MV-4-11 (cell line): ENCODE measurements around the gene SPON1.
"Not testable (repeated sequence)": the region's sequence is repeated elsewhere in the genome, so short reads cannot be mapped to it uniquely, and the experiment has no call there.

ENCODE experiments used
- DNase-seq: peaks from one replicate; lab custom pipeline; 2025; lab: John Stamatoyannopoulos, UW

Gene SPON1

DNA sequence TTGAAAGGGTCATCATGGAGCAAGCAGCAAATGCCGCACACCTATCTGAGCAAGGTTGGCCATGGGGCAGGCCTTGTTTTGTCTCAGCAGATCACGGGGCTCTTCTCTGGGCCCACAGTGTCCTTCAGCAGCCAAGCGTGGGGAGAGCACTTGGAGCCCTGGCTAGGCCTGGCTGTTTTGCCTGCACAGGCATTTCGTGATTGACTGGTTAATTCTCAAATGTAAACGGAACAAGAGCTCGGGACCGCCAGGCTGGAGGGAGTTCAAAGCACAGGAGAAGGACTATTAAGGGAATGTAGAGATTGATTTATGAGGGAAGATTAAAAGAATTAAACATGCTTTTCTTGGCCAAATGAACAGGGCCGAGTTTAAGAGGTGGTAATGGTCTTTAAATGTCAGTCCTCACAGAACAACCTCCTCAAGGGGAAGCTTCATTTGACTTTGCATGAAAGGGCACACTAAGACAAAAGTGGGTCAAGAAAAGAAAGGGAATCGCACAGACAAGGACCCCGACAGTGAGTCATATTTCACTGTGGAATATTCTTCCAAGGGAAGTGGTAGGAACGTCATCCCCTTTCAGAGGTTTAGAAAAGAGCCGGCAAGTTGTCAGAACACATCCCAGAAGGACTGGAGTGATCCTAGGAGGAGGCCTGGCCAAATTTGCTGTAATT is 20.7 kb downstream of the SPON1 start:
- DNase-seq = no peak

DNA sequence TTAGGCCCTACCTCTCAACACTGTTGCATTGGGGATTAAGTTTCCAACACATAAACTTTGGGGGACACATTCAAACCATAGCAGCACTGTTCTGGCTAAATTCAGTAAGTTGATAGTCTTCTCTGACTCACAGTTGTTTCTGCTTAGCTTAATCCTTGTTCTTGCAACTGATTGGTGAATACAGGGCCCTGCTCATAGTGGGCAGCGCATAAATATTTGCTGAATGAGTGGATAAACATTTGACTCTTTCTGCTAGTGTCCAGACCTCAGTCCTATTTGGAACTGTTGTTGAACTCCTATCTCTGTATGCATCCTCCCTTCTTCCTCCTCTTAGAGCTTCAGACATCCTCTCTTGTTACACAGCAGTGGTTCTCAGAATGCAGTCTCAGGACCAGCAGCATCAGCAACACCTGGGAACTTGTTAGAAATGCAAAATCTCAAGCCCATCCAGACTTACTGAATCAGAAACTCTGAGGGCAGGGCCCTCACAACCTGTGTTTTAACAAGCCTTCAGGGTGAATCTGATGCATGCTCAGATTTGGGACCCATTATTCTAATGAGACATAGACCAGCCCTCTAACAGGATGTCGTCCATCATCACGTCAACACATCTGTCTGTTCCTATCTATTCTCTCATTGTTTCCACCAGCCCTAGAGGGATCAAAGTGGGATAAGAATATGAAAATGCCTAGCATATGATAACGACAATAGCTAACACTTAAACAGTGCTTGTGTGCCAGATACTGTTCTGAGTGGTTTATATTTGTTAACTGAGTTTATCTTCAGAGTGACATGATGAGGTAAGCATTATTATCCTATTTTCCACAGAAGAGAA is 22.3 kb downstream of the SPON1 start:
- DNase-seq = no peak

DNA sequence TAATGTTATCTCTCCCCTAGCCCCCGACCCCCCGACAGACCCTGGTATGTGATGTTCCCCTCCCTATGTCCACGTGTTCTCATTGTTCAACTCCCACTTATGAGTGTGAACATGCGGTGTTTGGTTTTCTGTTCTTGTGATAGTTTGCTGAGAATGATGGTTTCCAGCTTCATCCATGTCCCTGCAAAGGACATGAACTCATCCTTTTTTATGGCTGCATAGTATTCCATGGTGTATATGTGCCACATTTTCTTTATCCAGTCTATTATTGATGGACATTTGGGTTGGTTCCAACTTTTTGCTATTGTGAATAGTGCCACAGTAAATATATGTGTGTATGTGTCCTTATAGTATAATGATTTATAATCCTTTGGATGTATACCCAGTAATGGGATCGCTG is 24.2 kb downstream of the SPON1 start:
- DNase-seq = not testable (repeated sequence)

DNA sequence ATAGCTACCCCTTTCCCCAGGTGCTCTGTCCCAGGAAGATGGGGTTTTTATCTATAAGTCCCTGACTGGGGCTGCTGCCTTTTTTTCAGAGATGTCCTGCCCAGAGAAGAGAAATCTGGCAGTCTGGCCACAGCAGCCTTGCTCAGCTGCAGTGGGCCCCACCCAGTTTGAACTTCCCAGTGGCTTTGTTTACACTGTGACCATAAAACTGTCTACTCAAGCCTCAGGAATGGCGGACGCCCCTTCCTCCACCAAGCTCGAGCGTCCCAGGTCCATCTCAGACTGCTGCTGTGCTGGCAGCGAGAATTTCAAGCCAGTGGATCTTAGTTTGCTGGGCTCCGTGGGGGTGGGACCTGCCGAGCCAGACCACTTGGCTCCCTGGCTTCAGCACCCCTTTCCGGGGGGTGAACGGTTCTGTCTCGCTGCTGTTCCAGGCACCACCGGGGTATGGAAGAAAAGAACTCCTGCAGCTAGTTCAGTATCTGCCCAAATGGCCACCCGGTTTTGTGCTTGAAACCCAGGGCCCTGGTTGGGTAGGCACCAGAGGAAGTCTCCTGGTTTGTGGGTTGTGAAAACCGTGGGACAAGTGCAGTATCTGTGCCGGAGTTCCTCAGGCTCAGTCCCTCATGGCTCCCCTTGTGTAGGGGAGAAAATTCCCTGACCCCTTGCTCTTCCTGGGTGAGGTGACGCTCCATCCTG is 29.8 kb downstream of the SPON1 start:
- not testable (repeated sequence) for DNase-seq

DNA sequence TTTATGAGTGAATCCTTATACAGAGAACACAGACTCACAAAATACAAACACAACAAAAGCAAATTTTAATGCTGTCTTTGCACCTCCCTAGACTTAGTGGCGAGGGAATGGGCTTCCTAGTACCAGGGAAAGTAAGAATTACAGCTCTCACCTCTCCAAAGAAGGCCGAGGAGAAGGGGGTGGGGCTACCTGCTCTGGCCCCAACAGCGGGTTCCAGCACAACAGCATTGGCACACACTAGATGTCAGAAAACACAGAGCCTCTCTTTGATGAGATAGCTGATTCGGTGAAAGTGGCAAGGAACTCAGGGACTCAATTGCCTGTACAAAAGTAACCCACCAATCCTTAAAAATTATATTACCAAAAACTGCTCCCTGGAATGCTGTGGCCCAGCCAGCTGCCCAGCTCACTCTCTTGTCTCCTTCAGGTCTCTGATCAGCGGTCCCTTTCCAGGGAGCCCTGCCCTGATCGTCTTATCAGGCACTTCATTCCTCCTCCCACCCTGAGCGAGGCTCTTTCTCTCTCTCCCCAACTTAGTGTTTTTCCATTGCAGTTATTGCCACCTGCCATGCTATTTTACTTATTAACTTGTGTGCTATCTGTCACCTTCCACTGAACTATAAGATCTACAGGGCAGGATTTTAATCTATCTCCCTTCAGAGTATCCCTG is 30.7 kb downstream of the SPON1 start:
- no peak for DNase-seq

DNA sequence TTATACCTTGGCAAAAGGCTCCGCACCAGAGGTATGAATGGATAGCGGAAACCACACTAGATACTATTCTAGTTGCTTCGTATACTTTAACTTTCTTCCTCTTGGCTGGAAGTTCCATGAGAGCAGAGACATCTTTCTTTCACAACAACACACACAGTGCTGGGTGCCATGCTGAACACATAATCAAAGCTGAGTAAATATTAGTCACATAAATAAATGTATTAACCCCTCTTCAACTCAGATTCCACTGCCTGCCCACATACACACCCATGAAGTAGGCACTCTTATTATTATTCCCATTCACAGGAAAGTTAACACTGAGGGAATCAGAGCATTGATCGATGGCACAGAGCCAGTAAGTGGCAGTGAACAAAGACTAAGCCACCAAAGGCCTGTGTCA is 35.4 kb downstream of the SPON1 start:
- DNase-seq = no peak

DNA sequence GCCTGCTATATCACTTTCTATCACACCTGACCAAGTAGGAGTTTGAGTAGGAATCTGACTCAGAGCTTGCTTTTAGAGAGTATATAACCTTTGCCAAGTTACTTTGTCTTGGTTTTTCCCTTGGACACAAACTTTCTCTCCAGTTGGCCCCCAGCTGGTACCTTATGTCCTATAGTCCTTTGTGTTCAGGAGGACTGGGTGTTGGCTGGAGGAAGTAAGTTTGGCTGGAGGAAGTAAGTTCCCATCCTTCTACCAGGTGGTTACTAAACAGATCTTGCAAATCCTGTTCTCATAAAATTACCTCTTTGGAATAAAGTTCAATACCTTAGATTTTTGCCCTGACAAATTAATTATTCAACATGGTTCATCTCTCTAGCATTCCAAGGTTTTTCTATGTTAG is 37.2 kb downstream of the SPON1 start:
- DNase-seq = no peak

DNA sequence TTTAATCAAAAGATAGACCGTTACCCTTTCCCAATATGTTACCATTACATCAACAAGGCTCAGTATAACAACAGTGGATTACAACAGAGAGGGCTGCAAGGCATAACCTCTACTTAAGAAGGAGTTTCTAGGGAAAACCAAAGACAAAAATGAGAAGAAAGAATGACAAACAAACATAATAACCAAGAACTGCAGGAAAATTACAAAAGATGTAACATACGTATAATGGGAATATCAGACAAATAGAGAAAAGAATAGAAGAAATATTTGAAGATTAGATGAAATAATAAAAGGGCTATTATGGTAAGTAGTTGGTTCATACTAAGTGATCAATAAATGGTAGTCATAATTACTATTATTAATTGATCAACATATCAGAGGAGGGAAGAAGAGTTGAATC is 39.1 kb downstream of the SPON1 start:
- no peak for DNase-seq

DNA sequence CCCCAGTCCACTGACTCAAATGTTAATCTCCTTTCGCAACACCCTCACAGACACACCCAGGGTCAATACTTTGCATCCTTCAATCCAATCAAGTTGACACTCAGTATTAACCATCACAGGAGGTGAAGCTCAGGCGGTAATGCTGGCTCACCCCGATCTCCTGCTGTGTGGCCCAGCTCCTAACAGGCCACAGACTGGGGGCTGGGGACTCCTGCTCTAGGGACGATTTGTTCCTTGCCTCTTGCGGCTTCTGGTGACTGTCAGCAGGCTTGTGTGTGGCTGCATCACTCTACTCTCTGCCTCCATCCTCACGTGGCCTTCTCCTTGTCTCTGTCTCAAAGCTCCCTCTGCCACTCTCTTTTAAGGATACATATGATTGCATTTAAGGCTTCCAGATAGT is 45.0 kb downstream of the SPON1 start:
- no peak for DNase-seq

DNA sequence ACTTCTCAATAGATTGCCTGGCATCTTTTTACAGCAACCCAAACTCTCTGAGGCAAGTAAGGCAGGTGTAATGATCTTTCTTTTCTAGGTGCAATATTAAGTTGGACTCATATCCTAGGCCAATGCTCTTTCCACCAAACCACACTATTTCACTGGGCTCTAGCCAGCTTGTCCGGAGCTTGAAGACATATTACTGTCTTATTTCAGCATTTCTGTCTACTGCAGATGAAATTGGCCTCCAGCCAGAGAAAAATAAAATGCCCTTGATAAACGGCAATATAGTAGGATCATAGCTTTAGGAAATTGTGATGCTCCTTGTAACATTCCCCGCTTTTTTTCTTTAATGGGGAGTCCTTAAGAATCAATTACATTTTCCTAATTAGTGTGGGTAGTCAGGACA is 48.1 kb downstream of the SPON1 start:
- no peak for DNase-seq

DNA sequence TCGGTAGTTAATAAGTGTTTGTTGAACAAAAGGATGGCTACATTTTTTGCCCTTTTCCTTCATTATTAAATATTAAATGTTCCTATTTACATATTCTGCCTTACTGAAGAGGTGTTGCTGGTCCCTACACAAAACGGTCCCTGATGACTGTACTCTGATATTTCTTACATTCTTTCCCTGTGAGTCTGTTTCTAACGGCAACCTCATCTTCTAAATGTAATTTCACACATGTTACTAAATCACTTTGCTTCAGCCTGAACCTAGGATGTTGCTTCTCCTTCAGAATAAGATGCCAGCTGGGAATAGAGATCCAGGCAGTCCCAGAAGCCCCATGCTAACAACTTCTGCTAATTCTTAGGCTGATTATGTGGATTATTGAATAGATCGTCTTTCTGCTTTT is 50.3 kb downstream of the SPON1 start:
- DNase-seq = no peak

DNA sequence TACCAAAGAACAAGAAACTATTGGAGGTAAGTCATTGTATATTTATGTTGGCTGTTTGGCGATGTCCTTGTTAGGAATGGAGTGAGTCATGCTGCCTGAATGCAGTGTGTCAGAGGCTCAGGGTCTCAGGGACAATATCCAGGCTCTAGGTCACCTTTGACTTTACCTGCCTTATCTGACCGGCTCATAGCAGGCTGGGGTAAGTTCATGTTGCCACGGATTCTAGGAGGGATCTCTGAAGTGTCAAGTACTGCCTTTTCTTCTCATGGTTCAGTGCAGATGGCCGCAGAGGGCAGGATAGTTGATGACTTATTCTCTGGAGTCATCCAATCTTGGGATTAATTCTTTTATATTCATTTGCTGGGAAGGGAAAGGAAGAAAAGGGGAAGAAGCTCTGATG is 53.2 kb downstream of the SPON1 start:
- no peak for DNase-seq

DNA sequence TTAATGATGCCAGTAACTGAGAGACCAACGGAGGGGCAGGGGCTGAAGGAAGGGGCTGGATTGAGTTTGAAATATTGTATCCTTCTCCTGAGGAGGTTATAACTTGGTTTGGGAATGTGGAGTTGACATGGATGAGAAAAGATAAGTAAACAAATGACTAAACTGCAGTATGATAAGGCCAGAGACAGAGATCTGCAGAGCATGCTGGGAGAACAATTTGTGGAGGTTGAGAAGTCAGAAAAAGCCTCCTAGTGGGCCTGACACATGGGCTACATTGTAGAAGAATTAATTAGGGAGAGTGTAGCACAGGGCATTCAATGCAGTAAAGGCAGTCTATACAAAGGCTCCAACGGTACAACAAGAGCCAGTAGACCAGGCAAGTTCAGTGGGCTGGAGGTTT is 55.9 kb downstream of the SPON1 start:
- no peak for DNase-seq

DNA sequence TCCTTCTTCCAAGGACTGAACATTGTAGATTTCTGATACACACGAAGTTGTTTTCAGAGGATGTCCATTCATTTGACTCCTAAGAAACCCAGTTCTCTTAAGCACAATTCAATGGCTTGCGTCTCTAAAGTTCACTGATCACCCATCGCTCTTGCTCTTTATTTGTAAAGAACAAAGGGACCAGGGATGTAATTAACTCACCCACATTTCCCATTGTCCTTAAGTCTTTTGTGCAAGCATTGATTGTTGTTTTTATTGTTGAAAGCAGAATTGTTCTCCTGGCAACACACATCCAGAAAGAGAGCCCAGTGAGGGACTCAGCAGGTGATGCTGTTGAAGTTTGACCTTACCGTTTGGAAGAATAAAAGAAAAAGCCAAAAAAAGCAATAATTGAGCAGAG is 59.2 kb downstream of the SPON1 start:
- DNase-seq = no peak

DNA sequence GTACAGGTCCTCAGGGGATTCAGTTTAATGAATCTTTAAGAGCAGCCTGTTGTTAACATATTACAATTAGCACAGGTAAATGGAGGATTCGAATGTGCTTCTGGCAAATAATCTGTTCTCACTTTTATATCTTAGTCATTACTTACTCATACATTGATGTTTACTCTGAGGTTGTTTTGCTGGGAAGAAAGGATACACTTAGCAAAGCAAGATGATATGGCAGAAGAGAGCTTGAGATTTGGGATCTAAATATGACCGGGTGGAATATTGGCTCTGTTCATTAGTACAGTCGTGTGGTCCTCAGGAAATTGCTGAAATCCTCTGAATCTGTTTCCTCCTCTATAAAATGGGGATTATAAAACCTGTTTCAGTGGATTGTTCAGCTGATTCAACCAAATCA is 59.7 kb downstream of the SPON1 start:
- DNase-seq = no peak

DNA sequence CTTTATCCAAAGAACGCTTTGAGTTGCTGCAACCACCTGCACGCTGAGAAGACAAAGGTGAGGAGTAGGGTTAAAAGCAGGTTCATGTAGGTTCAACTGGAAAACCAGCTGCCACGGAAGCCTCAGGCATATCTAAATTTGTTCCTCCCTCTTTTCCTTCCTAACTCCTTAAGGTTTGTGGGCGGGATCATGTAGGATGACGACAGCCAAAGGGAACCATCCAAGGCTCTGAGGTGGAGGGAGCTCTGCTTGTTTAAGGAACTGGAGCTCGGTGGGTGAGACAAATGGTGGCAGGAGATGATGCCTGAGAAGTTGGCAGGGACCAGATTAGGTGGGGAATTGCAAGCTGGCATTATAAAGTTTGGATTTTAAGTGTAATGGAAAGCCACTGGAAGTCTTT is 60.3 kb downstream of the SPON1 start:
- no peak for DNase-seq

DNA sequence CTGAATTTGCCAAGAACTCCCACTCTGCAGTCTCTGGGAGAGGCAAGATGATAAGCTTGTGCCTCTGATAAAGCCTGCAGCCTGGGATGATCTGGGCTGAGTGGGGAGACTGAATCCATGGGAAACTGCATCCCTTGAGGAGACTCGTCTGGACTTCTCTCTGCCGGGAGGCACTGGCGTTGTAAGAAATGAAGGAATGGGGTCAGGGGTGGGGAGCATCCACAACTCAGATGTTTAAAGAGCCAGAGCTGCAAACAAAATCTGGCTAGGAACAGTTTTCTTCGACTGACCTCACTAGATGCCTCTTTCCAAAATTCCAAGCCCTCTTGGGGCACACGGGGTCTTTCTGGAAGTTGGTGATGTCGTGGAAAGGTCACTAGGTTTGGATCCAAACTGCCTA is 64.4 kb downstream of the SPON1 start:
- no peak for DNase-seq

DNA sequence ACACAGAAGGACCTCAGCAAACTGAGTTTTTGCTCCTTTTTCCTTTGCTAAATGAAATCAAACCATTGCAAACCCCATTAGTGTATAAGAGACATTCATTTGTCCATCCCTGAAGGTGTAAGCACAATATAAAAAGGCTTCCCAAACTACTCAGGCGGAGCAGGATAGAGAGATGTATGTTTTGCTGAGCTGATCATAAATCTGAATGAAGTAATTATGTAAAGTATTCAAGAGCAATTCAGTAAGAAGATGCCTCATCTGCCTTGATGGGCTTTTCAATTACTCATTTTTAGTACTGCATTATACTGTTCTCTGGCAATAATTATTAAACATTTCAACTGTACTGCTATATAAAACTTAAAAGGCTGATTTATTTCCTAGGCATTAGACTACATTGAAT is 65.0 kb downstream of the SPON1 start:
- DNase-seq = no peak

DNA sequence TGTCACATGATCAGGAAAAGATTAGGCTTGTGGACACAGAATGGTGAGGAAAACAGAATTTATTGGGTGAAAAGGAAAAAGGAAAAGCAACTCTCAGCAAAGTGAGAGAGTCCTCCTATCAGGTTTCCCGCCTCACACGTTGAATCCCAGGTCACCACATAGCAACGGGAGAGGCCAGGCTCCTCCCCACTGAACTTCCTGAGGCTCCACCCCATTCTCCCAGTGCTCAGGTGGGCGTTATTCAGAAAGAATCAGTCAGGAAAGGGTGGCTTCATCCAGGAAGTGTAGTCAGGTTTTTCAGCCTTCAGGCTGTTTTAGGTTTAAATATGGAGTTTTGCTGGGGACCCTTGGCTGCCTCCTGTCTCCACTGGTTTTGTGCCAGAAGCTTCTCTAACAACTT is 66.9 kb downstream of the SPON1 start:
- no peak for DNase-seq

DNA sequence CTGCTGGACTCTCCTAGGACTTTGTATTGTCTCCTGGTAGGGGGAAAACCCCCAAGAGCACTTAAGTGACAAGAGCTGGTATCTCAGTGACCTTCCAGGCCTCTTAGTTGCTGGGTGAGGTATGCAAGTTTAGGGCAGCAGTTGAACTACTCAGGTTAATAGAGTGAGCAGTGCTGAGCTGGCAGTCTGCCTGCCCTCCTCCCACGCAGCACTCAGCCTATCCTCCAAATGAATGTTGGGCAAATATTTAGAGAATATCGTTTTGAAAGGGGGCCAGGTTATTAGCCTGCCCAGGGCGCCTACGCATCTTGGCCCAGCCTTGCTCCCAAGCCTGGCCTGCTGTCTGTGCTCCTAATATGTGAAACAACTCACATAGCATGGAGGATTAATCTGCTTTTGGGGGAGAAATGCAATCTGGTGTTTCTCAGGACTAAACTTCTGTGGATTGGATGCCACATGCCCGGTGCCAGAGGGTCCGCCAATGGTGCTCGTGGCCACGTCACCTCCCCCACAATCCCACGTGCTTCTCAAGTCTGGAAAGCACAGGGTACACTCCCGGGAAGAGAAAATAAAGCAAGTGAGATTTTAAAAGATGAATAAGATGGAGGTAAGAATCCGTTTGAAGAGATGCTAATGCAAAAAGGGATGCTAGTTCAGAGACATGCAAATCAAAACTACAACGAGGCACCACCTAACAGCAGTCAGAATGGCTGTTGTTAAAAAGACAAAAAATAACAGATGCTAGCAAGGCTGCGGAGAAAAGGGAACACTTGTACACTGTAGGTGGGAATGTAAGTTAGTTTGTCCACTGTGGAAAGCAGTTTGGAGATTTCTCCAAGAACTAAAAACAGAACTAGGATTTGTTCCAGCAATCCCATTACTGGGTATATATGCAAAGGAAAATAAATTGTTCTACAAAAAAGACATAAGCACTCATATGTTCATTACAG is 67.7 kb downstream of the SPON1 start:
- DNase-seq = no peak

DNA sequence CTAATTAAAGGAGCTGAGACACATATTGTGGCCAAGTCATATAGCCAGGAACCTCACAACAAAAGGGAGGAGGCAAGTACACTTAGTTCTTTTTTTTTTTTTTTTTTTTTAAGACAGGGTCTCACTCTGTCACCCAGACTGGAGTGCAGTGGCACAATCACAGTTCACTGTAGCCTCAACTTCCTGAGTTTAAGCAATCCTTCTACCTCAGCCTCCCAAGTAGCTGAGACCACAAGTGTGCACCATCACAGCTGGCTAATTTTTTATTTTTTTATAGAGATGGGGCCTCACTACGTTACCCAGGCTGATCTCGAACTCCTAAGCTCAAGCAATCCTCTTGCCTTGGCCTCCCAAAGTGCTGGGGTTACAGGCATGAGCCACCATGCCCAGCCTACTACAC is 73.0 kb downstream of the SPON1 start:
- not testable (repeated sequence) for DNase-seq
